ENCODE results near the gene P2RX2.

P2RX2 gene

GRCh38 chr12:132632521-132633228 is 14.1 kb downstream of the P2RX2 start:
- FAIRE-seq (peak; percentile 82), DNase-seq (ENCODE audit: insufficient read length, low spot score) (no peak)
- 0 out of 2 replicates have a peak, but pooled peaks have one; percentile 30 for TF ChIP-seq POU2F2 (IDR thresholded peaks at IDR 0.05; ENCODE audit: low read depth, low read length)
- 0 out of 2 replicates have a peak, but pooled peaks have one; percentile 12 for TF ChIP-seq TAF1 (IDR thresholded peaks at IDR 0.05; ENCODE audit: low read depth, low read length)
- TF ChIP-seq SPI1 (IDR thresholded peaks at IDR 0.05; ENCODE audit: low read depth, low read length): peak; percentile 92
- TF ChIP-seq PAX5 (IDR thresholded peaks at IDR 0.05; ENCODE audit: insufficient read depth, low read length, severe bottlenecking): no peak
- no peak for TF ChIP-seq POLR2A (IDR thresholded peaks at IDR 0.05; ENCODE audit: low read depth, low read length)

GRCh38 chr12:132633398-132633797 is 14.8 kb downstream of the P2RX2 start:
- TF ChIP-seq PAX5 (IDR thresholded peaks at IDR 0.05; ENCODE audit: insufficient read depth, low read length, severe bottlenecking) (no peak), POLR2AphosphoS5 (IDR thresholded peaks at IDR 0.05; ENCODE audit: low read depth, low read length) (no peak), SPI1 (IDR thresholded peaks at IDR 0.05; ENCODE audit: low read depth, low read length) (0 out of 2 replicates have a peak, but pooled peaks have one; percentile 21)
- DNase-seq (ENCODE audit: insufficient read length, low spot score) (no peak), FAIRE-seq (peak; percentile 78)

- TF ChIP-seq TAF1 (IDR thresholded peaks at IDR 0.05; ENCODE audit: low read depth, low read length): no peak
- no peak for TF ChIP-seq POU2F2 (IDR thresholded peaks at IDR 0.05; ENCODE audit: low read depth, low read length)
- TF ChIP-seq POLR2AphosphoS5 (IDR thresholded peaks at IDR 0.05; ENCODE audit: low read depth, low read length): no peak
- no peak for TF ChIP-seq PAX5 (IDR thresholded peaks at IDR 0.05; ENCODE audit: insufficient read depth, low read length, severe bottlenecking)
- no peak for TF ChIP-seq POLR2A (IDR thresholded peaks at IDR 0.05; ENCODE audit: low read depth, low read length)
- TF ChIP-seq SPI1 (IDR thresholded peaks at IDR 0.05; ENCODE audit: low read depth, low read length): no peak
- no peak for FAIRE-seq
Measured at GRCh38 chr12:132633901-132634300, 15.3 kb downstream of the P2RX2 start.

GRCh38 chr12:132634411-132634990 is 15.9 kb downstream of the P2RX2 start:
- no peak for TF ChIP-seq POLR2A (IDR thresholded peaks at IDR 0.05; ENCODE audit: low read depth, low read length)
- TF ChIP-seq TAF1 (IDR thresholded peaks at IDR 0.05; ENCODE audit: low read depth, low read length): no peak
- TF ChIP-seq POU2F2 (IDR thresholded peaks at IDR 0.05; ENCODE audit: low read depth, low read length): no peak
- no peak for TF ChIP-seq PAX5 (IDR thresholded peaks at IDR 0.05; ENCODE audit: insufficient read depth, low read length, severe bottlenecking)
- no peak for DNase-seq (ENCODE audit: insufficient read length, low spot score)
- FAIRE-seq: no peak

More at GRCh38 chr12:132633901-132634300, 15.3 kb downstream of the P2RX2 start:
- DNase-seq (ENCODE audit: insufficient read length, low spot score): no peak

GRCh38 chr12:132635076-132635955 is 16.7 kb downstream of the P2RX2 start:
- FAIRE-seq (peak; percentile 16), DNase-seq (ENCODE audit: insufficient read length, low spot score) (no peak)
- TF ChIP-seq POU2F2 (IDR thresholded peaks at IDR 0.05; ENCODE audit: low read depth, low read length) (no peak), TAF1 (IDR thresholded peaks at IDR 0.05; ENCODE audit: low read depth, low read length) (no peak), PAX5 (IDR thresholded peaks at IDR 0.05; ENCODE audit: insufficient read depth, low read length, severe bottlenecking) (no peak), POLR2A (IDR thresholded peaks at IDR 0.05; ENCODE audit: low read depth, low read length) (no peak), SPI1 (IDR thresholded peaks at IDR 0.05; ENCODE audit: low read depth, low read length) (no peak), POLR2AphosphoS5 (IDR thresholded peaks at IDR 0.05; ENCODE audit: low read depth, low read length) (no peak)

- no peak for FAIRE-seq
- TF ChIP-seq PAX5 (IDR thresholded peaks at IDR 0.05; ENCODE audit: insufficient read depth, low read length, severe bottlenecking) (no peak), SPI1 (IDR thresholded peaks at IDR 0.05; ENCODE audit: low read depth, low read length) (no peak), POU2F2 (IDR thresholded peaks at IDR 0.05; ENCODE audit: low read depth, low read length) (no peak), TAF1 (IDR thresholded peaks at IDR 0.05; ENCODE audit: low read depth, low read length) (no peak), POLR2AphosphoS5 (IDR thresholded peaks at IDR 0.05; ENCODE audit: low read depth, low read length) (no peak), POLR2A (IDR thresholded peaks at IDR 0.05; ENCODE audit: low read depth, low read length) (no peak)
- no peak for DNase-seq (ENCODE audit: insufficient read length, low spot score)
Measured at GRCh38 chr12:132637811-132638210, 19.2 kb downstream of the P2RX2 start.

GRCh38 chr12:132638541-132639408 is 20.2 kb downstream of the P2RX2 start:
- FAIRE-seq (peak; percentile 88), DNase-seq (ENCODE audit: insufficient read length, low spot score) (no peak)

GRCh38 chr12:132639956-132640520 is 21.5 kb downstream of the P2RX2 start:
- FAIRE-seq: no peak
- DNase-seq (ENCODE audit: insufficient read length, low spot score): no peak
- TF ChIP-seq POLR2A (IDR thresholded peaks at IDR 0.05; ENCODE audit: low read depth, low read length) (no peak), POU2F2 (IDR thresholded peaks at IDR 0.05; ENCODE audit: low read depth, low read length) (no peak), SPI1 (IDR thresholded peaks at IDR 0.05; ENCODE audit: low read depth, low read length) (no peak), POLR2AphosphoS5 (IDR thresholded peaks at IDR 0.05; ENCODE audit: low read depth, low read length) (no peak), PAX5 (IDR thresholded peaks at IDR 0.05; ENCODE audit: insufficient read depth, low read length, severe bottlenecking) (no peak), TAF1 (IDR thresholded peaks at IDR 0.05; ENCODE audit: low read depth, low read length) (no peak)

More at GRCh38 chr12:132638541-132639408, 20.2 kb downstream of the P2RX2 start:
- TF ChIP-seq POLR2A (IDR thresholded peaks at IDR 0.05; ENCODE audit: low read depth, low read length): no peak
- TF ChIP-seq SPI1 (IDR thresholded peaks at IDR 0.05; ENCODE audit: low read depth, low read length): no peak
- TF ChIP-seq TAF1 (IDR thresholded peaks at IDR 0.05; ENCODE audit: low read depth, low read length): no peak
- TF ChIP-seq POU2F2 (IDR thresholded peaks at IDR 0.05; ENCODE audit: low read depth, low read length): no peak
- no peak for TF ChIP-seq PAX5 (IDR thresholded peaks at IDR 0.05; ENCODE audit: insufficient read depth, low read length, severe bottlenecking)
- TF ChIP-seq POLR2AphosphoS5 (IDR thresholded peaks at IDR 0.05; ENCODE audit: low read depth, low read length): no peak

All from GM12891 (cell line).